Liver (tissue), 10 donors: ENCODE results near the gene ACVR2A. TPM values are rescaled to one million over a fixed set of nuclear protein-coding genes. Genes with fewer than 3 reads are reported as not detected.

Source experiments
- DNase-seq: peaks from one replicate; pipeline ENCODE4 v3.0.0-alpha.2; 2017; ENCODE audit warnings: low spot score
- H3K27ac ChIP-seq, 2 donors: one replicate each; pipeline ENCODE4 v1.7.0; 2013; ENCODE audit warnings: inconsistent platforms in 2 of 2, low read length in 2 of 2, control low read depth in 1 of 2, low read depth in 1 of 2, mild to moderate bottlenecking in 1 of 2
- H3K27me3 ChIP-seq, 4 donors: one replicate each; pipeline versions ENCODE4 v1.6.1 to v1.7.0; 2013; ENCODE audit warnings: low read length in 3 of 4, inconsistent platforms in 1 of 4, mild to moderate bottlenecking in 1 of 4, moderate library complexity in 1 of 4; ENCODE audit not compliant: control insufficient read depth in 4 of 4, insufficient read depth in 4 of 4
- H3K36me3 ChIP-seq, 4 donors: one replicate each; pipeline versions ENCODE4 v1.6.1 to v1.7.0; 2013; ENCODE audit warnings: low read length in 3 of 4, mild to moderate bottlenecking in 3 of 4, low read depth in 1 of 4, moderate library complexity in 1 of 4; ENCODE audit not compliant: control insufficient read depth in 4 of 4, insufficient read depth in 3 of 4
- H3K4me1 ChIP-seq, 4 donors: one replicate each; pipeline versions ENCODE4 v1.6.1 to v1.7.0; 2013; ENCODE audit warnings: low read length in 3 of 4, mild to moderate bottlenecking in 3 of 4, moderate library complexity in 1 of 4; ENCODE audit not compliant: control insufficient read depth in 4 of 4, insufficient read depth in 4 of 4
- H3K4me3 ChIP-seq, 3 donors: one replicate each; pipeline versions ENCODE4 v1.6.1 to v1.7.0; 2013; ENCODE audit warnings: low read length in 3 of 3, control low read depth in 1 of 3, low read depth in 1 of 3, mild to moderate bottlenecking in 1 of 3
- H3K9ac ChIP-seq, 2 donors: one replicate each; pipeline ENCODE4 v1.7.0; 2013; ENCODE audit warnings: low read length in 2 of 2, mild to moderate bottlenecking in 2 of 2, moderate library complexity in 2 of 2, control low read depth in 1 of 2, low read depth in 1 of 2
- H3K9me3 ChIP-seq, 4 donors: one replicate each; pipeline versions ENCODE4 v1.6.1 to v1.7.0; 2013; ENCODE audit warnings: low read length in 3 of 4; ENCODE audit not compliant: control insufficient read depth in 4 of 4
- ATF3 ChIP-seq: IDR thresholded peaks from 2 replicates; pipeline ENCODE4 v1.6.1; 2016; ENCODE audit warnings: antibody characterized with exemption
- CTCF ChIP-seq: fragments of 150-350 bp; IDR thresholded peaks from 2 replicates; pipeline ENCODE4 v1.5.1; 2017; ENCODE audit warnings: improper control_type of control experiment, low read depth, low read length; ENCODE audit not compliant: missing input control
- FOXA2 ChIP-seq: IDR thresholded peaks from 2 replicates; pipeline ENCODE4 v1.6.1; 2016; ENCODE audit warnings: antibody characterized with exemption
- GABPA ChIP-seq, 2 donors: IDR thresholded peaks in 1 of 2; conservative IDR thresholded peaks in 1 of 2; 2 replicates each; pipeline ENCODE4 v1.6.1; 2016; ENCODE audit warnings: antibody characterized with exemption in 2 of 2, mild to moderate bottlenecking in 1 of 2, moderate library complexity in 1 of 2
- HNF4A ChIP-seq, 2 donors: conservative IDR thresholded peaks; 2 replicates each; pipeline ENCODE4 v1.6.1; 2016; ENCODE audit warnings: antibody characterized with exemption in 2 of 2, mild to moderate bottlenecking in 2 of 2
- JUND ChIP-seq, 2 donors: IDR thresholded peaks; 2 replicates each; pipeline ENCODE4 v1.6.1; 2016; ENCODE audit warnings: antibody characterized with exemption in 2 of 2
- MAX ChIP-seq: IDR thresholded peaks from 2 replicates; pipeline ENCODE4 v1.6.1; 2016; ENCODE audit warnings: antibody characterized with exemption
- NR2F2 ChIP-seq: IDR thresholded peaks from 2 replicates; pipeline ENCODE4 v1.6.1; 2016; ENCODE audit warnings: antibody characterized with exemption
- RAD21 ChIP-seq, 2 donors: IDR thresholded peaks; 2 replicates each; pipeline ENCODE4 v1.6.1; 2016; ENCODE audit warnings: antibody characterized with exemption in 2 of 2, mild to moderate bottlenecking in 2 of 2
- REST ChIP-seq: IDR thresholded peaks from 2 replicates; pipeline ENCODE4 v1.6.1; 2016; ENCODE audit warnings: antibody characterized with exemption, mild to moderate bottlenecking
- SP1 ChIP-seq: IDR thresholded peaks from 2 replicates; pipeline ENCODE4 v1.6.1; 2018; ENCODE audit warnings: antibody characterized with exemption, mild to moderate bottlenecking
- ZBTB33 ChIP-seq: IDR thresholded peaks from 2 replicates; pipeline ENCODE4 v1.6.1; 2016; ENCODE audit warnings: antibody characterized with exemption
- WGBS: extraction: QIAGEN DNeasy Blood & Tissue Kit; methylation state at CpG from one replicate; pipeline ENCODE4 v1.1.7; 2013; 5-methylcytosine and 5-hydroxymethylcytosine counted together
- polyA plus RNA-seq, 2 donors: library from polyadenylated mRNA; stranded (reverse) in 1 of 2; unstranded in 1 of 2; fragments of 200-250 nt in 1 of 2; fragments of >200 nt in 1 of 2; fragmentation: Nextera tagmentation in 1 of 2; extraction: Ambion mirVana in 1 of 2; gene quantifications; one replicate each; pipeline versions ENCODE4 v1.2.1 to v1.2.3, GENCODE V29; 2013 to 2015
- small RNA-seq: library from RNA; depleted of rRNA; stranded (forward); fragments of <200 nt; gene quantifications from one replicate; pipeline ENCODE3, GENCODE V24; 2014
- total RNA-seq, 2 donors: library from RNA; depleted of rRNA; stranded (reverse); fragments of >200 nt; gene quantifications; one replicate each; pipeline ENCODE4 v1.2.3, GENCODE V29; 2014
- donor health status: healthy.
- donor health status: healthy.
- donor health status: healthy.
- donor health status: healthy.
- donor health status: healthy.

Gene ACVR2A
- total and polyA plus RNA-seq, 4 donors, result 2.2 to 9.5 (median 6.3) TPM

- WGBS, result 91% methylated on average over 2 of the region's 2 CpGs
- DNase-seq, result no peak
- Histone ChIP-seq H3K4me3 (no peak overlapping the region), H3K4me1 (no peaks in the 10 kb centered on the region), H3K36me3 (peaks cover 0 to 9% (median 4%) of the 10 kb centered on the region in 4 donors), H3K27me3 (no peaks in the 10 kb centered on the region), H3K9me3 (no peaks in the 10 kb centered on the region), H3K27ac (no peak overlapping the region), H3K9ac (no peak overlapping the region)
- TF ChIP-seq FOXA2 (no peak), GABPA (IDR thresholded peaks at IDR 0.05 in 1 of 2, conservative IDR thresholded peaks at IDR 0.05 in 1 of 2) (no peak), RAD21 (IDR thresholded peaks at IDR 0.05) (no peak), REST (no peak), MAX (no peak), CTCF (no peak), HNF4A (conservative IDR thresholded peaks at IDR 0.05) (no peak), ATF3 (no peak), SP1 (no peak), NR2F2 (no peak)
These were observed 131.3 kb downstream of the ACVR2A start for GRCh38 chr2:147976102-147976501.

- 96% methylated on average over 3 of the region's 3 CpGs for WGBS
- no peak for TF ChIP-seq ZBTB33
- no peak for TF ChIP-seq JUND (IDR thresholded peaks at IDR 0.05)
- TF ChIP-seq CTCF, result no peak
- no peaks in the 10 kb centered on the region for H3K4me1 ChIP-seq
- no peak overlapping the region for H3K27ac ChIP-seq
- peaks cover 0 to 4% (median 1%) of the 10 kb centered on the region in 4 donors for H3K36me3 ChIP-seq
- DNase-seq, result no peak
- H3K9me3 ChIP-seq, result no peaks in the 10 kb centered on the region
- no peak overlapping the region for H3K9ac ChIP-seq
- no peak overlapping the region for H3K4me3 ChIP-seq
- H3K27me3 ChIP-seq, result no peaks in the 10 kb centered on the region
These were observed 132.8 kb downstream of the ACVR2A start for GRCh38 chr2:147977679-147978078.

Small RNA genes lying within 50 kb of the gene (small RNA-seq; reads per million reads assigned to genes)
- not detected for gene RNU6-1275P

Other genes starting within 250 kb of the ACVR2A start
- 10 to 100 TPM; 28.1 to 50.2 TPM for gene ORC4, start 175.7 kb downstream of the ACVR2A start, total RNA-seq
- gene ORC4, start 175.7 kb downstream of the ACVR2A start, polyA plus RNA-seq, result 10 to 100 TPM in 1 of 2 donors, 1 to 10 TPM in 1; 9.7 to 18.5 TPM
- 10 to 100 TPM; 13.3 to 15.9 TPM for gene MBD5, start 176.1 kb downstream of the ACVR2A start, total RNA-seq
- 1 to 10 TPM; 2.0 to 5.8 TPM for gene MBD5, start 176.1 kb downstream of the ACVR2A start, polyA plus RNA-seq